Activated T-helper 1 cell treated with anti-CD3 and anti-CD28 coated beads, Interleukin-12 subunit alpha, Interleukin-12 subunit beta, Interleukin-2, Interleukin-4 antibody, amounts not matched to agents 30 ng/mL and 10 ng/mL and 1 ng/mL, durations not matched to agents 14 hours and 24 hours and 36 hours (primary cell): ENCODE measurements around the gene GLRX3. TPM values are rescaled to one million over a fixed set of nuclear protein-coding genes. Genes with fewer than 3 reads are reported as not detected.

ENCODE experiments used
- DNase-seq: peaks from one replicate; pipeline ENCODE4 v3.0.0; 2021; ENCODE audit warnings: low spot score
- H3K27ac Mint-ChIP-seq: one replicate; pipeline ENCODE4 v1.8.0; 2021; ENCODE audit warnings: mild to moderate bottlenecking, mixed read lengths
- H3K27me3 Mint-ChIP-seq: one replicate; pipeline ENCODE4 v1.8.0; 2022; ENCODE audit warnings: mild to moderate bottlenecking, moderate library complexity, mixed read lengths; ENCODE audit not compliant: insufficient read depth
- H3K36me3 Mint-ChIP-seq: one replicate; pipeline ENCODE4 v1.8.0; 2021; ENCODE audit warnings: low read depth, mixed read lengths
- H3K4me1 Mint-ChIP-seq: one replicate; pipeline ENCODE4 v1.8.0; 2021; ENCODE audit warnings: low read depth, mixed read lengths
- H3K4me3 Mint-ChIP-seq: one replicate; pipeline ENCODE4 v1.8.0; 2021; ENCODE audit warnings: mild to moderate bottlenecking, moderate library complexity, mixed read lengths
- H3K9me3 Mint-ChIP-seq: one replicate; pipeline ENCODE4 v1.8.0; 2021; ENCODE audit warnings: mixed read lengths
- intact Hi-C: fragments of 100-400 bp; cut with micrococcal nuclease; formaldehyde crosslinking; loops from one replicate; pipeline ENCODE4 v1.15.1; 2024
- total RNA-seq: library from RNA; stranded (reverse); gene quantifications from 2 replicates; pipeline ENCODE4 v1.2.3, GENCODE V29; 2022

Gene GLRX3
- total RNA-seq, 1 donor from 2014 or later = 119 TPM

- Mint-ChIP-seq H3K27me3 (no peaks in the 10 kb centered on the region), H3K9me3 (no peaks in the 10 kb centered on the region), H3K4me3 (no peak overlapping the region), H3K27ac (no peak overlapping the region), H3K36me3 (no peaks in the 10 kb centered on the region), H3K4me1 (no peaks in the 10 kb centered on the region)
- DNase-seq = no peak
- intact Hi-C loops = no loop called here
These were observed 71.0 kb downstream of the GLRX3 start for GRCh38 chr10:130207205-130207604.

GRCh38 chr10:130208807-130209206, 72.6 kb downstream of the GLRX3 start:
- H3K4me3 Mint-ChIP-seq = no peak overlapping the region
- no peaks in the 10 kb centered on the region for H3K9me3 Mint-ChIP-seq
- intact Hi-C loops = no loop called here
- DNase-seq = no peak
- peaks cover 4% of the 10 kb centered on the region for H3K27me3 Mint-ChIP-seq
- no peaks in the 10 kb centered on the region for H3K36me3 Mint-ChIP-seq
- H3K27ac Mint-ChIP-seq = no peak overlapping the region
- H3K4me1 Mint-ChIP-seq = no peaks in the 10 kb centered on the region

GRCh38 chr10:130212746-130213145, 76.6 kb downstream of the GLRX3 start:
- Mint-ChIP-seq H3K36me3 (no peaks in the 10 kb centered on the region), H3K4me3 (no peak overlapping the region), H3K9me3 (peaks cover 5% of the 10 kb centered on the region), H3K27me3 (peaks cover 4% of the 10 kb centered on the region), H3K27ac (no peak overlapping the region), H3K4me1 (no peaks in the 10 kb centered on the region)
- intact Hi-C loops = no loop called here
- no peak for DNase-seq

GRCh38 chr10:130213286-130214080, 77.3 kb downstream of the GLRX3 start:
- Mint-ChIP-seq H3K9me3 (peaks cover 5% of the 10 kb centered on the region), H3K27me3 (peaks cover 4% of the 10 kb centered on the region), H3K4me3 (no peak overlapping the region), H3K36me3 (no peaks in the 10 kb centered on the region), H3K4me1 (no peaks in the 10 kb centered on the region), H3K27ac (no peak overlapping the region)
- intact Hi-C loops = no loop called here
- no peak for DNase-seq

GRCh38 chr10:130214431-130214830, 78.2 kb downstream of the GLRX3 start:
- Mint-ChIP-seq H3K9me3 (peaks cover 5% of the 10 kb centered on the region), H3K27ac (no peak overlapping the region), H3K4me3 (no peak overlapping the region), H3K27me3 (peaks cover 4% of the 10 kb centered on the region), H3K4me1 (no peaks in the 10 kb centered on the region), H3K36me3 (no peaks in the 10 kb centered on the region)
- intact Hi-C loops = no loop called here
- no peak for DNase-seq

- peaks cover 4% of the 10 kb centered on the region for H3K27me3 Mint-ChIP-seq
- no peak overlapping the region for H3K4me3 Mint-ChIP-seq
These were observed 79.2 kb downstream of the GLRX3 start for GRCh38 chr10:130215151-130215930.

GRCh38 chr10:130215931-130216231, 79.7 kb downstream of the GLRX3 start:
- DNase-seq = no peak
- Mint-ChIP-seq H3K4me3 (no peak overlapping the region), H3K4me1 (no peaks in the 10 kb centered on the region), H3K27ac (no peak overlapping the region), H3K27me3 (peaks cover 4% of the 10 kb centered on the region), H3K9me3 (peaks cover 5% of the 10 kb centered on the region), H3K36me3 (no peaks in the 10 kb centered on the region)
- intact Hi-C loops = no loop called here

More at GRCh38 chr10:130215151-130215930, 79.2 kb downstream of the GLRX3 start:
- Mint-ChIP-seq H3K9me3 (peaks cover 5% of the 10 kb centered on the region), H3K36me3 (no peaks in the 10 kb centered on the region), H3K4me1 (no peaks in the 10 kb centered on the region), H3K27ac (no peak overlapping the region)
- intact Hi-C loops = no loop called here
- DNase-seq = no peak

- Mint-ChIP-seq H3K27me3 (no peaks in the 10 kb centered on the region), H3K27ac (no peak overlapping the region), H3K4me1 (no peaks in the 10 kb centered on the region), H3K36me3 (no peaks in the 10 kb centered on the region), H3K9me3 (peaks cover 5% of the 10 kb centered on the region), H3K4me3 (no peak overlapping the region)
- intact Hi-C loops = no loop called here
- DNase-seq = no peak
These were observed 82.0 kb downstream of the GLRX3 start for GRCh38 chr10:130218181-130218641.

GRCh38 chr10:130218936-130219335, 82.7 kb downstream of the GLRX3 start:
- Mint-ChIP-seq H3K27me3 (no peaks in the 10 kb centered on the region), H3K4me3 (no peak overlapping the region), H3K27ac (no peak overlapping the region), H3K4me1 (no peaks in the 10 kb centered on the region), H3K9me3 (peaks cover 4% of the 10 kb centered on the region), H3K36me3 (no peaks in the 10 kb centered on the region)
- intact Hi-C loops = no loop called here
- DNase-seq = no peak

GRCh38 chr10:130220251-130221185, 84.3 kb downstream of the GLRX3 start:
- Mint-ChIP-seq H3K4me1 (no peaks in the 10 kb centered on the region), H3K36me3 (no peaks in the 10 kb centered on the region), H3K27me3 (no peaks in the 10 kb centered on the region), H3K27ac (no peak overlapping the region), H3K9me3 (no peaks in the 10 kb centered on the region), H3K4me3 (no peak overlapping the region)
- DNase-seq = no peak
- intact Hi-C loops = no loop called here

GRCh38 chr10:130221456-130222375, 85.5 kb downstream of the GLRX3 start:
- no peak overlapping the region for H3K27ac Mint-ChIP-seq
- DNase-seq = no peak
- no peak overlapping the region for H3K4me3 Mint-ChIP-seq
- intact Hi-C loops = no loop called here
- no peaks in the 10 kb centered on the region for H3K4me1 Mint-ChIP-seq
- peaks cover 4% of the 10 kb centered on the region for H3K9me3 Mint-ChIP-seq
- H3K27me3 Mint-ChIP-seq = no peaks in the 10 kb centered on the region
- H3K36me3 Mint-ChIP-seq = no peaks in the 10 kb centered on the region

GRCh38 chr10:130222381-130222780, 86.2 kb downstream of the GLRX3 start:
- intact Hi-C loops = no loop called here
- Mint-ChIP-seq H3K4me1 (no peaks in the 10 kb centered on the region), H3K4me3 (no peak overlapping the region), H3K27me3 (no peaks in the 10 kb centered on the region), H3K9me3 (peaks cover 8% of the 10 kb centered on the region), H3K36me3 (no peaks in the 10 kb centered on the region), H3K27ac (no peak overlapping the region)
- no peak for DNase-seq
